Measurements from ENCODE around the gene DCDC1.

The DCDC1 gene

DNA sequence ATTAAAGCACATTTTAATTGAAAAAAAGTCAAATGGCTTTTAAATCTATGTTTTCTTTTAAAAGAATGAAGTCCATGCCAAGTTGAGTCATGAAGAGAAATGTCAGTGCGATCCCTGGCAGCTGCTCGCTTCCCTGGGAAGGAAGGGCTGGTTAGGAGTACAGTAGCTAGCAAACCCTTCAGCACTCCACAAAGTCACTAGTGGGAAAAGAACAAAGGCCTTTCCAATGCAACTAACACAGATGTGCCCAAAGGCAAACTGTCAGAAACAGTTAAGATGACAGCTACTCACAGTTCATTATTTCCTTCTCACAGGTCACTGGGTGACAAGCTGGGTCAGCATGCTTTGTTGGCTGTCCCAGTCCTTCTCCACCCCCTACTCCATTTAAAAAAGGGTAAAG is 308.7 kb downstream of the DCDC1 start:
- no peak for DNase-seq (ENCODE audit: extremely low read depth, low read depth)
- H3K4me3 ChIP-seq (replicated peaks; ENCODE audit: low read depth, low read length) = no peak overlapping the region
- TF ChIP-seq, protein P1, sequence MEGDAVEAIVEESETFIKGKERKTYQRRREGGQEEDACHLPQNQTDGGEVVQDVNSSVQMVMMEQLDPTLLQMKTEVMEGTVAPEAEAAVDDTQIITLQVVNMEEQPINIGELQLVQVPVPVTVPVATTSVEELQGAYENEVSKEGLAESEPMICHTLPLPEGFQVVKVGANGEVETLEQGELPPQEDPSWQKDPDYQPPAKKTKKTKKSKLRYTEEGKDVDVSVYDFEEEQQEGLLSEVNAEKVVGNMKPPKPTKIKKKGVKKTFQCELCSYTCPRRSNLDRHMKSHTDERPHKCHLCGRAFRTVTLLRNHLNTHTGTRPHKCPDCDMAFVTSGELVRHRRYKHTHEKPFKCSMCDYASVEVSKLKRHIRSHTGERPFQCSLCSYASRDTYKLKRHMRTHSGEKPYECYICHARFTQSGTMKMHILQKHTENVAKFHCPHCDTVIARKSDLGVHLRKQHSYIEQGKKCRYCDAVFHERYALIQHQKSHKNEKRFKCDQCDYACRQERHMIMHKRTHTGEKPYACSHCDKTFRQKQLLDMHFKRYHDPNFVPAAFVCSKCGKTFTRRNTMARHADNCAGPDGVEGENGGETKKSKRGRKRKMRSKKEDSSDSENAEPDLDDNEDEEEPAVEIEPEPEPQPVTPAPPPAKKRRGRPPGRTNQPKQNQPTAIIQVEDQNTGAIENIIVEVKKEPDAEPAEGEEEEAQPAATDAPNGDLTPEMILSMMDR (IDR thresholded peaks at IDR 0.05; ENCODE audit: low read depth, low read length, missing control alignments) = no peak

DNA sequence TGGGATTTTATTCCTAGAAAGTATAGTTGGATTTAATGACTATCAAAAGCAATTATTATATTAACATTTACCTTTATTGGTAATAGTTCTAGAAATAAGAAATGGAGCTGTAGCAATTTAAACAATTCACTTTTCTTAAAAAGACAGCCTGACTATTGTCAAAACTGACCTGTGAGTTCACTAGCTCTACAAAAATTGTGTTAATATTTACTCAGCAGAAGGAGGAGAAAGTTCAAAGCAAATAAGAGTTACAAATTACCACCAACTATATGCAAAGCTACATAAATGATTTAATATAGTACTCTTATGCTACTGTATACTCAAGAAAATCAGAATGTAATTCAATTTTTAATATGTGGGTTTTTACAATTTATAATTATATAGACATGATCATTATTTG is 310.0 kb downstream of the DCDC1 start:
- no peak for DNase-seq (ENCODE audit: extremely low read depth, low read depth)
- no peak overlapping the region for H3K4me3 ChIP-seq (replicated peaks; ENCODE audit: low read depth, low read length)
- TF ChIP-seq, protein P1 (IDR thresholded peaks at IDR 0.05; ENCODE audit: low read depth, low read length, missing control alignments) = no peak

DNA sequence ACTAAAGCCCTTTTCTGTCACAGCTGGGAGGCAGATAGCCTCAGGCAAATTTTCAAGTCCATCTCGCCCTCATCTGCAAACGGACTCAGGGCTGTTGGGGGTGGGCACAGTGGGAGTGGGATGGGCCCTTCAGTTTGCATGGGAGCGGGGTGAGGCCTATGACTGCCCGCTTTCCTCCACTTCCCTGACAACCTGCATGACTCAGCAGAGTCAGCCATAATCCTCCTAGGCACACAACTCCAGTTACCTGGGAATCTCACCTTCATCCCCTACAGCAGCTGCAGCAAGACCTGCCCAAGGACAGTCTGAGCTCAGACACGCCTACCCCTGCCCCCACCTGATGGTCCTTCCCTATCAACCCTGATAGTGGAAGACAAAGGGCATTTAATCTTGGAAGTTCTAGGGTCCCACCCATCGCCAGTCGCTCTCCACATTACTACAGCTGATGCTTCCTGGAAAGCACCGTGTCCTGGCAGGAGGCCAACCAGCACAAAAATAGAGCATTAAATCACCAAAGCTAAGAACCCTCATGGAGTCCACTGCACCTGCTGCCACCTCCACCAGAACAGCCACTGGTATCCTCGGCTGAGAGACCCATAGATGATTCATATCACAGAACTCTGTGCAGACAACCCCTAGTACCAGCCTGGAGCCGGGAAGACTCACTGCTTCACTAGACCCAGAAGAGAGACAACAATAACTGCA is 319.3 kb downstream of the DCDC1 start:
- no peak for DNase-seq (ENCODE audit: extremely low read depth, low read depth)
- no peak overlapping the region for H3K4me3 ChIP-seq (replicated peaks; ENCODE audit: low read depth, low read length)
- TF ChIP-seq, protein P1 (IDR thresholded peaks at IDR 0.05; ENCODE audit: low read depth, low read length, missing control alignments) = no peak

DNA sequence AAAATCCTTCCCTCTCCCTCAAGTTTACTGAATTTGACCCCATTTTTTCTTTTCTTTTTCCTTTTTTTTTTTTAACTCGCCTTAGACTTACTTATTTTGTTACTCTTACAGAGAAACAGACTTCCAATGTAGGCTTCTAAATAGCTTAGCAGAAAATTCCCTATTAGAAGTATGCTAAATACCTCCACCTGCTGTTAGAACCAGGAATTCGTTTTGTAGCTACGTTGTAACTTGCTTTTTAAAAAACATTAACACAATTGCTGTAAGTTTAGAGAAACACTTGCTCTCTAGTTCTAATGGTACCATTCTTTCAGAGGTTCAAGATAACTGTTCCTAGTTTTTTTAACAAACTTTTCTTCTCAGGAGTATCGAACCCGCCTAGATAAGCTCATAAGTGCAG is 324.2 kb downstream of the DCDC1 start:
- TF ChIP-seq, protein P1 (IDR thresholded peaks at IDR 0.05; ENCODE audit: low read depth, low read length, missing control alignments) = no peak
- no peak overlapping the region for H3K4me3 ChIP-seq (replicated peaks; ENCODE audit: low read depth, low read length)
- DNase-seq (ENCODE audit: extremely low read depth, low read depth) = no peak

DNA sequence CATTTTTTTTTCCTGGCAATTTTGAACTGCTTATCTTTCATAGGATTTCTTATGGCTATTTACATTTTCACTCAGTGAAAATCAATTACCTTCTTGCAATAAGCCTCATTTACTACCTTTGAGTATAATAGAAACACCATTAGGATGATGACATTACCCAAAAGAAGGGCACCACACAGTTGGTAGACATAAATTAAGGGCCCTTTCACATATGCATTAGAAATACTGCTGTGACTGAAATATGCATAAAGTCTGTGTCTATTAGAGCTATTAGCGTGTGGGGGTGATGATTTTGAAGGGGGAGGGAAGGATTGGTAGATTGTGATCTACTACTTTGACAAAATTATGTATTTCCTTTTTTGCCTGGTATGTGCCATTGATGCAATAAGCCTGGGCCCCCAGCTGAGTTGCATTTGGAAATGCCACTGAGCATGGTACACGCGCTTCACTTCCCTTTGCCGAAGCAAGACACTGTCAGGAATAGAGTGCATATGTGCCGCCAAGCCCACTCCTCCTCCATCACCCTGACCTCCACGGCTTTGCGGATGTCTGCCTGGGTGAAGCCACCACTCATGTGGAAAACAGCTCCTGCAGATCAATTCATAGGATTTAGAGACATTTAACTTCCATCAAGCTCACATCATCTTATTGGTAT is 339.3 kb downstream of the DCDC1 start:
- DNase-seq (ENCODE audit: extremely low read depth, low read depth) = no peak
- no peak overlapping the region for H3K4me3 ChIP-seq (replicated peaks; ENCODE audit: low read depth, low read length)
- TF ChIP-seq, protein P1 (IDR thresholded peaks at IDR 0.05; ENCODE audit: low read depth, low read length, missing control alignments) = no peak

DNA sequence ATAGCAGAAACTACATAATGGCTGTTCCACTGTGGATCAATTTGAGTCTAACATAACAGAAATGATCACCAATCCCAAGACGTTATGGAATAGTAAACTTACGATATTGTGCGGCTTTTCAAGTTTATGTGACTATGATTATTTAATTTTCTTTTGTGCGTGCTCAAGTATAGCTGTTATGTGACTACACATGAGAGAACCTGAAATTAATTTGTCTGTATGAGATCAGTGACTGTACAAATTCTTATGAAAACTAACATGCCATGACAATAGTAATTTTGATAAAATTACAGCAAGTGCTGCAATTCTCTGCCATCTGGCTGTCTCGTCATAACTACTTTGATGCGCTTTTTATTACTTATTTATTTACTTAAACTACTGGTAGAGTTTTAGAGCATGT is 343.2 kb downstream of the DCDC1 start:
- no peak overlapping the region for H3K4me3 ChIP-seq (replicated peaks; ENCODE audit: low read depth, low read length)
- no peak for DNase-seq (ENCODE audit: extremely low read depth, low read depth)
- TF ChIP-seq, protein P1 (IDR thresholded peaks at IDR 0.05; ENCODE audit: low read depth, low read length, missing control alignments) = no peak
